Kidney epithelial cell (primary cell): ENCODE data around the gene C19orf67. TPM values are rescaled to one million over a fixed set of nuclear protein-coding genes. Genes with fewer than 3 reads are reported as not detected.
A peak's percentile ranks its signal among the peaks of the same experiment; 100 is the strongest.

ENCODE experiments used
- DNase-seq: peaks from one replicate; pipeline ENCODE4 v3.0.0-alpha.2; 2010; ENCODE audit warnings: low read depth
- H3K27me3 ChIP-seq: 2 replicates; pipeline ENCODE4 v1.6.0; 2011; ENCODE audit warnings: low read length; ENCODE audit not compliant: control insufficient read depth, insufficient read depth
- H3K36me3 ChIP-seq: 2 replicates; pipeline ENCODE4 v1.5.1; 2011; ENCODE audit warnings: low read length; ENCODE audit not compliant: control insufficient read depth, insufficient read depth
- H3K4me3 ChIP-seq: 2 replicates; pipeline ENCODE4 v1.5.1; 2011; ENCODE audit warnings: low read depth, mild to moderate bottlenecking, control low read depth, low read length
- CTCF ChIP-seq: IDR thresholded peaks from 2 replicates; pipeline ENCODE4 v1.5.1; 2011; ENCODE audit warnings: mild to moderate bottlenecking, moderate library complexity, low read length, control low read depth, inconsistent platforms; ENCODE audit not compliant: insufficient read depth, poor library complexity, severe bottlenecking
- total RNA-seq: library from RNA; depleted of rRNA; stranded (reverse); fragments of >200 nt; gene quantifications from 2 replicates; pipeline ENCODE4 v1.2.3, GENCODE V29; 2015

Gene C19orf67
- total RNA-seq, 1 donor from 2014 or later = not detected

- no peak overlapping the region for H3K4me3 ChIP-seq
- peaks cover 2% of the 10 kb centered on the region for H3K36me3 ChIP-seq
- H3K27me3 ChIP-seq = no peaks in the 10 kb centered on the region
- no peak for TF ChIP-seq CTCF
- no peak for DNase-seq
Observed at GRCh38 chr19:14105680-14106079, 20.1 kb upstream of the C19orf67 start.

- TF ChIP-seq CTCF = no peak
- H3K27me3 ChIP-seq = no peaks in the 10 kb centered on the region
- H3K4me3 ChIP-seq = no peak overlapping the region
- peaks cover 2% of the 10 kb centered on the region for H3K36me3 ChIP-seq
- DNase-seq = no peak
Observed at GRCh38 chr19:14103310-14103709, 17.7 kb upstream of the C19orf67 start.

- H3K27me3 ChIP-seq = no peaks in the 10 kb centered on the region
Observed at GRCh38 chr19:14102756-14103155, 17.2 kb upstream of the C19orf67 start.

GRCh38 chr19:14102102-14102696, 16.6 kb upstream of the C19orf67 start:
- DNase-seq = no peak
- peaks cover 2% of the 10 kb centered on the region for H3K36me3 ChIP-seq
- TF ChIP-seq CTCF = no peak
- no peak overlapping the region for H3K4me3 ChIP-seq
- H3K27me3 ChIP-seq = no peaks in the 10 kb centered on the region

More at GRCh38 chr19:14102756-14103155, 17.2 kb upstream of the C19orf67 start:
- no peak overlapping the region for H3K4me3 ChIP-seq
- no peak for DNase-seq
- peaks cover 2% of the 10 kb centered on the region for H3K36me3 ChIP-seq
- TF ChIP-seq CTCF = no peak

GRCh38 chr19:14101003-14101545, 15.5 kb upstream of the C19orf67 start:
- Histone ChIP-seq H3K36me3 (peaks cover 2% of the 10 kb centered on the region), H3K4me3 (no peak overlapping the region), H3K27me3 (no peaks in the 10 kb centered on the region)
- no peak for TF ChIP-seq CTCF
- DNase-seq = no peak

GRCh38 chr19:14097532-14098151, 12.1 kb upstream of the C19orf67 start:
- Histone ChIP-seq H3K27me3 (no peaks in the 10 kb centered on the region), H3K4me3 (no peak overlapping the region), H3K36me3 (peaks cover 2% of the 10 kb centered on the region)
- TF ChIP-seq CTCF = peak; percentile 6
- no peak for DNase-seq
